Stomach (tissue), 19 donors: ENCODE data around the gene EIF6. TPM values are rescaled to one million over a fixed set of nuclear protein-coding genes. Genes with fewer than 3 reads are reported as not detected.

Source experiments
- DNase-seq, 2 donors: peaks; one replicate each; pipeline versions ENCODE4 v3.0.0 to v3.0.0-alpha.2; 2013 to 2019
- H3K27ac ChIP-seq, 5 donors: fragments of 200-600 bp in 4 of 5; sonication (generic) in 4 of 5; one replicate each; pipeline ENCODE4 v1.5.1; 2013 to 2019; ENCODE audit warnings: mild to moderate bottlenecking in 1 of 5, moderate library complexity in 1 of 5
- H3K27me3 ChIP-seq, 3 donors: fragments of 200-600 bp; sonication (generic); one replicate each; pipeline ENCODE4 v1.5.1; 2017 to 2019; ENCODE audit warnings: mixed run types in 1 of 3
- H3K36me3 ChIP-seq, 4 donors: fragments of 200-600 bp; sonication (generic); 1 replicate in 3 of 4; 2 replicates in 1 of 4; pipeline ENCODE4 v1.5.1; 2016 to 2019
- H3K4me1 ChIP-seq, 4 donors: fragments of 200-600 bp; sonication (generic); one replicate each; pipeline ENCODE4 v1.5.1; 2016 to 2019
- H3K4me3 ChIP-seq, 4 donors: fragments of 200-600 bp; sonication (generic) in 3 of 4; one replicate each; pipeline ENCODE4 v1.5.1; 2016 to 2019; ENCODE audit warnings: mild to moderate bottlenecking in 1 of 4
- H3K9me3 ChIP-seq, 4 donors: fragments of 200-600 bp; sonication (generic); one replicate each; pipeline ENCODE4 v1.5.1; 2016 to 2019
- CTCF ChIP-seq, 7 experiments: fragments of 450-650 bp in 4 of 7; fragments of 200-600 bp in 3 of 7; sonication (generic) in 3 of 7; IDR thresholded peaks; one replicate each; pipeline ENCODE4 v1.5.1; 2016 to 2019; ENCODE audit warnings: antibody characterized with exemption in 7 of 7, control low read depth in 2 of 7, mild to moderate bottlenecking in 1 of 7
- EP300 ChIP-seq: sonication (generic); formaldehyde crosslinking; IDR thresholded peaks from one replicate; pipeline ENCODE4 v1.6.1; 2017; ENCODE audit warnings: antibody characterized with exemption
- POLR2A ChIP-seq, 4 donors: fragments of 450-650 bp; IDR thresholded peaks; one replicate each; pipeline ENCODE4 v1.6.1; 2016; ENCODE audit warnings: antibody characterized with exemption in 4 of 4, control low read depth in 2 of 4, mild to moderate bottlenecking in 1 of 4, moderate library complexity in 1 of 4
- POLR2AphosphoS5 ChIP-seq, 3 donors: sonication (generic); formaldehyde crosslinking; IDR thresholded peaks; one replicate each; pipeline ENCODE4 v1.6.1; 2016; ENCODE audit warnings: antibody characterized with exemption in 3 of 3
- WGBS, 5 donors: extraction: QIAGEN DNeasy Blood & Tissue Kit in 3 of 5; methylation state at CpG; one replicate each; pipeline versions ENCODE4 v1.1.5 to v1.1.7; 2013 to 2018; 5-methylcytosine and 5-hydroxymethylcytosine counted together
- intact Hi-C: fragments of 100-400 bp; cut with DNase I; formaldehyde crosslinking; loops from one replicate; pipeline ENCODE4 v1.15.1; 2023; ENCODE audit warnings: low total_unique reads
- long read RNA-seq, 10 donors: transcript quantifications; one replicate each; lab custom pipeline, GENCODE V29; 2026
- polyA plus RNA-seq, 3 donors: library from polyadenylated mRNA; stranded (reverse); fragments of 200-250 nt; gene quantifications; one replicate each; pipeline ENCODE4 v1.2.3, GENCODE V29; 2013
- total RNA-seq, 5 donors: library from RNA; depleted of rRNA; stranded (reverse); fragments of >200 nt; gene quantifications; one replicate each; pipeline versions ENCODE4 v1.1.0 to v1.2.3, GENCODE V29; 2014 to 2016
- donor health status: healthy with polysubstance abuse.
- donor health status: Bipolar disorder and iron deficiency.
- donor health status: healthy.

EIF6 gene
- total RNA-seq: 10 to 100 TPM; 16.3 to 99.5 (median 88.9) TPM
- polyA plus RNA-seq: 100 to 1,000 TPM; 123 to 163 (median 163) TPM
- long read RNA-seq, donor 1, transcript EIF6-203 (7 exons, 1,289 nt): major isoform, 8 of 37 reads
- long read RNA-seq, donor 1, partial matches to known transcripts: 26 of 37 reads
- long read RNA-seq, donor 1, other reads (novel, unspliced or antisense): 0 of 37 reads
- long read RNA-seq, donor 2, transcript EIF6-203 (7 exons, 1,289 nt): major isoform, 32 of 60 reads
- long read RNA-seq, donor 2, transcript EIF6-201 (6 exons, 1,252 nt): minor isoform, 8 of 60 reads
- long read RNA-seq, donor 2, partial matches to known transcripts: 20 of 60 reads
- long read RNA-seq, donor 2, other reads (novel, unspliced or antisense): 0 of 60 reads
- long read RNA-seq, donor 3, transcript EIF6-203 (7 exons, 1,289 nt): major isoform, 17 of 55 reads
- long read RNA-seq, donor 3, partial matches to known transcripts: 35 of 55 reads
- long read RNA-seq, donor 3, other reads (novel, unspliced or antisense): 0 of 55 reads
- long read RNA-seq, donor 4, partial matches to known transcripts: 5 of 8 reads
- long read RNA-seq, donor 4, other reads (novel, unspliced or antisense): 0 of 8 reads
- long read RNA-seq, donor 5, transcript EIF6-203 (7 exons, 1,289 nt): major isoform, 23 of 61 reads
- long read RNA-seq, donor 5, partial matches to known transcripts: 33 of 61 reads
- long read RNA-seq, donor 5, other reads (novel, unspliced or antisense): 0 of 61 reads
- long read RNA-seq, donor 6, transcript EIF6-203 (7 exons, 1,289 nt): major isoform, 67 of 142 reads
- long read RNA-seq, donor 6, transcript EIF6-201 (6 exons, 1,252 nt): minor isoform, 17 of 142 reads
- long read RNA-seq, donor 6, partial matches to known transcripts: 55 of 142 reads
- long read RNA-seq, donor 6, other reads (novel, unspliced or antisense): 0 of 142 reads
- long read RNA-seq, donor 7, transcript EIF6-203 (7 exons, 1,289 nt): major isoform, 31 of 100 reads
- long read RNA-seq, donor 7, transcript EIF6-201 (6 exons, 1,252 nt): minor isoform, 8 of 100 reads
- long read RNA-seq, donor 7, partial matches to known transcripts: 60 of 100 reads
- long read RNA-seq, donor 7, other reads (novel, unspliced or antisense): 0 of 100 reads
- long read RNA-seq, donor 8, transcript EIF6-203 (7 exons, 1,289 nt): major isoform, 25 of 61 reads
- long read RNA-seq, donor 8, partial matches to known transcripts: 30 of 61 reads
- long read RNA-seq, donor 8, other reads (novel, unspliced or antisense): 0 of 61 reads
- long read RNA-seq, donor 9, transcript EIF6-203 (7 exons, 1,289 nt): major isoform, 17 of 53 reads
- long read RNA-seq, donor 9, partial matches to known transcripts: 32 of 53 reads
- long read RNA-seq, donor 9, other reads (novel, unspliced or antisense): 0 of 53 reads
- long read RNA-seq, donor 10, transcript EIF6-203 (7 exons, 1,289 nt): major isoform, 12 of 37 reads
- long read RNA-seq, donor 10, partial matches to known transcripts: 25 of 37 reads
- long read RNA-seq, donor 10, other reads (novel, unspliced or antisense): 0 of 37 reads

- peak; percentile 82 to 96 for DNase-seq
- 0 to 2% (median 1%) methylated on average over 31 to 61 of the region's 61 CpGs for WGBS, 5 donors
- Histone ChIP-seq H3K4me3 (peak within 1 kb of the TSS; percentile 62 to 96 (median 90)), H3K27ac (peak within 1 kb of the TSS; percentile 80 to 91 (median 88)), H3K36me3 (peaks cover 17 to 36% (median 29%) of the 10 kb centered on the region in 4 donors), H3K9me3 (no peaks in the 10 kb centered on the region), H3K4me1 (peaks cover 11 to 46% (median 43%) of the 10 kb centered on the region in 4 donors), H3K27me3 (no peaks in the 10 kb centered on the region)
- intact Hi-C loops: no loop called here
- TF ChIP-seq CTCF (IDR thresholded peaks at IDR 0.05): no peak
- no peak for TF ChIP-seq POLR2A (IDR thresholded peaks at IDR 0.05)
- TF ChIP-seq EP300: no peak
- peak in 2 of 3 donors; percentile 68 to 75 for TF ChIP-seq POLR2AphosphoS5 (IDR thresholded peaks at IDR 0.05)
Measured at GRCh38 chr20:35284267-35284991, at the start of gene EIF6. Gene EIF6, minus strand, starts transcription at chr20:35284772. Its CDS starts 285 bp downstream, at chr20:35284487.

- H3K27ac ChIP-seq: peak overlapping the region in 3 of 5 donors; percentile 4 to 58 (median 36)
- no peaks in the 10 kb centered on the region for H3K9me3 ChIP-seq
- H3K4me1 ChIP-seq: peaks cover 0 to 32% (median 13%) of the 10 kb centered on the region in 4 donors
- no peak for DNase-seq
- 20 to 46% (median 21%) methylated on average over 4 of the region's 4 CpGs for WGBS, 5 donors
- H3K36me3 ChIP-seq: no peaks in the 10 kb centered on the region
- H3K4me3 ChIP-seq: no peak overlapping the region
- intact Hi-C loops: no loop called here
- TF ChIP-seq CTCF (IDR thresholded peaks at IDR 0.05) (no peak), POLR2A (IDR thresholded peaks at IDR 0.05) (no peak), POLR2AphosphoS5 (IDR thresholded peaks at IDR 0.05) (no peak)
- H3K27me3 ChIP-seq: no peaks in the 10 kb centered on the region
Measured at GRCh38 chr20:35333606-35334005, 49.0 kb upstream of the EIF6 start.

- H3K4me1 ChIP-seq: peaks cover under 1 to 37% (median 18%) of the 10 kb centered on the region in 4 donors
- no peaks in the 10 kb centered on the region for H3K36me3 ChIP-seq
- no peak for DNase-seq
- no peaks in the 10 kb centered on the region for H3K9me3 ChIP-seq
- TF ChIP-seq CTCF (IDR thresholded peaks at IDR 0.05) (no peak), POLR2A (IDR thresholded peaks at IDR 0.05) (no peak), POLR2AphosphoS5 (IDR thresholded peaks at IDR 0.05) (no peak), EP300 (no peak)
- H3K27me3 ChIP-seq: no peaks in the 10 kb centered on the region
- intact Hi-C loops: no loop called here
- no peak overlapping the region for H3K4me3 ChIP-seq
- 77 to 86% (median 82%) methylated on average over 5 of the region's 5 CpGs for WGBS, 5 donors
- H3K27ac ChIP-seq: peak overlapping the region in 2 of 5 donors; percentile 36 to 58
Measured at GRCh38 chr20:35332540-35333200, 48.1 kb upstream of the EIF6 start.
